NB4 (cell line): Measurements from ENCODE around the gene TCF12.

Source experiments
- CTCF ChIP-seq: IDR thresholded peaks from one replicate; pipeline ENCODE4 v1.5.1; 2012; ENCODE audit warnings: low read depth, low read length
- POLR2A ChIP-seq: IDR thresholded peaks from 2 replicates; pipeline ENCODE4 v1.6.1; 2011; ENCODE audit warnings: mild to moderate bottlenecking; ENCODE audit not compliant: insufficient read length; ENCODE audit errors: extremely low read depth

DNA sequence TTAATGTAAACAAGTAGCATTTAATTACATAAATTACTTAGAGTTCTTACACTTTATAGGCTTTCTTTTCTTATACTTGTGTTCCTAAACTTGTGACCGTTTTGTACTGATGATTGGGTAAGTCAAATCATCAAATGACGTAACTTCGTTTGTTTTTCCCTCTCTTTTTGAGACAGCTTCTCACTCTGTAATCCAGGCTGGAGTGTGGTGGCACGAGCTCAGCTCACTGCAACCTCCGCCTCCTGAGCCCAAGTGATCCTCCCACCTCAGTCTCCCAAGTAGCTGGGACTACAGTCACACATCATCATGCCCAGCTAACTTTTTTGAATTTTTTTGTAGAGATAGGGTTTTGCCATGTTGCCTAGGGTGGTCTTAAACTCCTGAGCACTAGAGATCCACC, 226.0 kb downstream of the TCF12 start:
- TF ChIP-seq POLR2A (no peak), CTCF (no peak)
